MG63 (cell line): ENCODE measurements around the gene ZCWPW2. TPM values are rescaled to one million over a fixed set of nuclear protein-coding genes. Genes with fewer than 3 reads are reported as not detected.

Source experiments
- DNase-seq: peaks from one replicate; pipeline ENCODE4 v3.0.0-alpha.2; 2020
- H3K27me3 ChIP-seq: fragments of 250-450 bp; sonication (Bioruptor Pico); 2 replicates; pipeline ENCODE4 v1.5.1; 2020; ENCODE audit warnings: mild to moderate bottlenecking, moderate library complexity
- H3K36me3 ChIP-seq: fragments of 250-450 bp; sonication (Bioruptor Pico); 2 replicates; pipeline ENCODE4 v1.5.1; 2020; ENCODE audit warnings: mild to moderate bottlenecking, moderate library complexity
- H3K4me3 ChIP-seq: fragments of 250-450 bp; sonication (Bioruptor Pico); 2 replicates; pipeline ENCODE4 v1.5.1; 2020; ENCODE audit warnings: mild to moderate bottlenecking, moderate library complexity
- H3K9me3 ChIP-seq: fragments of 250-450 bp; sonication (Bioruptor Pico); 2 replicates; pipeline ENCODE4 v1.5.1; 2020; ENCODE audit warnings: mild to moderate bottlenecking, moderate library complexity
- total RNA-seq: library from RNA; depleted of rRNA; stranded (reverse); fragments of >200 nt; shearing (Covaris generic); gene quantifications from 2 replicates; pipeline ENCODE4 v1.2.3, GENCODE V29; 2014; ENCODE audit warnings: low replicate concordance

ZCWPW2 gene
- total RNA-seq, 1 experiment from 2014 or later: not detected

GRCh38 chr3:28343144-28343543 lies 5.4 kb upstream of the ZCWPW2 start:
- DNase-seq: no peak
- Histone ChIP-seq H3K4me3 (no peak overlapping the region), H3K9me3 (no peaks in the 10 kb centered on the region), H3K36me3 (peaks cover 2% of the 10 kb centered on the region; the same call in 1 of the 2 replicates), H3K27me3 (no peaks in the 10 kb centered on the region)

GRCh38 chr3:28345690-28346089 lies 2.8 kb upstream of the ZCWPW2 start:
- H3K9me3 ChIP-seq: no peaks in the 10 kb centered on the region
- H3K27me3 ChIP-seq: no peaks in the 10 kb centered on the region
- H3K36me3 ChIP-seq: no peaks in the 10 kb centered on the region
- H3K4me3 ChIP-seq: no peak overlapping the region
- no peak for DNase-seq

GRCh38 chr3:28347374-28348264 lies 902 bp upstream of the ZCWPW2 start:
- Histone ChIP-seq H3K36me3 (no peaks in the 10 kb centered on the region), H3K27me3 (no peaks in the 10 kb centered on the region), H3K4me3 (peak overlapping the region; percentile 88), H3K9me3 (no peaks in the 10 kb centered on the region)
- no peak for DNase-seq

DNA sequence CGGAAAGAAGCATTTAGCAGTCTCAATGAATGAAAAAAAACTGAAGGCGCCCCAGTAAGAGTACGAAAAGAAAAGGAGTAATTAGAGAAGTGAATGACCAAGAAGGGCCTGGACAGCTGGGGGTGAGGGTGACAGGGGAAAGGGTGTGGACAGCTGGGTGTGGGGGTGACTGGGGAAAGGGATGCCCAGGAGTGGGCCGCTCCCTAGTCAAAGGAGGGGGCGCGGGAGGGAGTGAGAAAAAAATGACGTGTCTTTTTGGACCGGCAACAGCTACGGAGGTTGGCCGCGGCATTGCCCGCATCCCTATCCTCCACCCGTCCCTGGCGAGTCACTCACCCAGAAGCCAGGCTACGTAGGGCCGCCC lies 274 bp upstream of the ZCWPW2 start:
- Histone ChIP-seq H3K9me3 (no peaks in the 10 kb centered on the region), H3K36me3 (no peaks in the 10 kb centered on the region; the same call in 1 of the 2 replicates), H3K27me3 (no peaks in the 10 kb centered on the region), H3K4me3 (peak overlapping the region; percentile 88)
- DNase-seq: no peak

- Histone ChIP-seq H3K36me3 (no peaks in the 10 kb centered on the region; the same call in 1 of the 2 replicates), H3K9me3 (no peaks in the 10 kb centered on the region), H3K4me3 (peak overlapping the region; percentile 88), H3K27me3 (no peaks in the 10 kb centered on the region)
- DNase-seq: no peak
Observed at GRCh38 chr3:28349469-28350000, 1.0 kb downstream of the ZCWPW2 start.

- H3K27me3 ChIP-seq: no peaks in the 10 kb centered on the region
- DNase-seq: no peak
Observed at GRCh38 chr3:28376424-28376823, 27.9 kb downstream of the ZCWPW2 start.

GRCh38 chr3:28386049-28386448 lies 37.5 kb downstream of the ZCWPW2 start:
- DNase-seq: no peak
- Histone ChIP-seq H3K9me3 (no peaks in the 10 kb centered on the region), H3K4me3 (no peak overlapping the region)

More at GRCh38 chr3:28376424-28376823, 27.9 kb downstream of the ZCWPW2 start:
- Histone ChIP-seq H3K4me3 (no peak overlapping the region), H3K9me3 (no peaks in the 10 kb centered on the region), H3K36me3 (no peaks in the 10 kb centered on the region)

DNA sequence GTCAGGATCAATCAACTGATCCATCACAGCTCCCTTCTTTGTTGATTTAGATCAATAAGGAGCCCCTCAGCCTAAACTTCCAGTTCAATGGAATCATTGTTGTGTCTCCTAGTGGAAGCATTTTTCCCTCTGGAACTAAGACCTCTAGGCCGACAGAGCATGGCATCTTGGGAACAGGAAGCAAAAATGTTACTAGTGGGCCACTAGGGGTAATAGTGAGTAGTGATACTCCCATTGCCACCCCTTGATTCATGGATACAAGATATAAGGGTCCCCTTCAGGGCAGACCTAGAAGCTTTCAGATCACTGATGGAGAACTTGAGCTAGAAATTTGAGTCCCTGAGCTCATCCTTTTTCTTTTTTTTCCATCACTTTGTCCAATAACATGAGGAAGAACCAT lies 40.5 kb downstream of the ZCWPW2 start:
- Histone ChIP-seq H3K36me3 (no peaks in the 10 kb centered on the region), H3K4me3 (no peak overlapping the region), H3K9me3 (no peaks in the 10 kb centered on the region), H3K27me3 (no peaks in the 10 kb centered on the region)
- no peak for DNase-seq

More at GRCh38 chr3:28386049-28386448, 37.5 kb downstream of the ZCWPW2 start:
- Histone ChIP-seq H3K27me3 (no peaks in the 10 kb centered on the region), H3K36me3 (no peaks in the 10 kb centered on the region)

- H3K27me3 ChIP-seq: no peaks in the 10 kb centered on the region
- no peaks in the 10 kb centered on the region for H3K9me3 ChIP-seq
- no peak for DNase-seq
- H3K4me3 ChIP-seq: no peak overlapping the region
- no peaks in the 10 kb centered on the region for H3K36me3 ChIP-seq
Observed at GRCh38 chr3:28399206-28399605, 50.7 kb downstream of the ZCWPW2 start.

DNA sequence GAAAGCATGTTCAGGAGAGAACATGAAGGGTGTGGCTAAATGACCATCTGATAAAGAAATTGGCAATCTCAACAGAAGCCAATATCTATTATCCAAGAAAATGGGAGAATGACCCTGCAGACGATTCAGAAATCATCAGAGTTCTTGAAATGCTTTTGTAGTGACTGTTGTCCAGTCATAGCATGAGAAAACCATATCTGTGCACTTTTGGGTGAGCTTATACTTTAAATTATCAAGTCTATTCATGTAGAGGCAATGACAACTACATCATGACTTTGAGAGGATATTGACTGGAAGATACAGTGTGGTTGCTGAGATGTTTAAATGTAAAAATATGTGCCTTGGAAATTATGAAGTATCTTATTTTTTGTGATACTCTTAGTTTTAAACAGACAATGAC lies 57.7 kb downstream of the ZCWPW2 start:
- no peaks in the 10 kb centered on the region for H3K36me3 ChIP-seq
- no peaks in the 10 kb centered on the region for H3K9me3 ChIP-seq
- no peak overlapping the region for H3K4me3 ChIP-seq
- no peaks in the 10 kb centered on the region for H3K27me3 ChIP-seq
- DNase-seq: no peak

DNA sequence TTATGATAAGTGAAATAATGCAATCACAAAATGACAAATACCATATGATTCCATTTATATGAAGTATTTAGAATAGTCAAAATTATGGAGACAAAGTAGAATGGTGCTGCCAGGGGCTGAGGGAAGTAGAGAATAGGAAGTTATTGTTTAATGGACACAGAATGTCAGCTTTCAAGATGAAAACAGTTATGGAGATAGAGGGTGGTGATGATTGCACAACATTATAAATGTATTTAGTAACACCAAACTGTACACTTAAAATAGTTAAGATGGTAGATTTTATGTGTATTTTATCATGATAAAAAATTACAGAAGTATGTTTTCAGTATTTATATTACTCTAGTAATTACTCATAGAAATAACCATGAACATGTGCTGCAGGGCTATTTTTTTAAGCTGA lies 100.9 kb downstream of the ZCWPW2 start:
- DNase-seq: no peak
- Histone ChIP-seq H3K9me3 (no peaks in the 10 kb centered on the region), H3K4me3 (no peak overlapping the region), H3K27me3 (no peaks in the 10 kb centered on the region), H3K36me3 (no peaks in the 10 kb centered on the region)

DNA sequence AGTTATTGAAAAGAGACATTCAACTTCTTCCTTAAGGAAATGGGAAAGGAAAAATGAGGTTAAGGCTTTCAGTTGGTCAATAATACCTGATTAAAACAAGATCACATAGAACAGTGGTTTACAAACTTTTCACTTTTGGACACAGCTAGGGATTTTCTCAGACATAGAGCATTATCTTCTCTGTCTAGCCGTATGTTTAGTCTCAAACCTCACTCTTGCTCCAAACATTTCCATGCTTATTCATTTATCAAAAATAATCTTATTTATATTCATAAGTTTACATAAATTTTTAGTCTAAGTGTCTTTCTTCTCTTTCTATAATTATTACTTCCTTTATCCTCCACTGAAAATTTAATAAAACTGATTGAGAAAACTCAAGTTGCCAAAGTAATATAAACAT lies 114.3 kb downstream of the ZCWPW2 start:
- Histone ChIP-seq H3K27me3 (no peaks in the 10 kb centered on the region), H3K4me3 (no peak overlapping the region), H3K9me3 (no peaks in the 10 kb centered on the region)

GRCh38 chr3:28467414-28467813 lies 118.9 kb downstream of the ZCWPW2 start:
- Histone ChIP-seq H3K9me3 (no peaks in the 10 kb centered on the region), H3K4me3 (no peak overlapping the region), H3K27me3 (no peaks in the 10 kb centered on the region), H3K36me3 (no peaks in the 10 kb centered on the region)
- DNase-seq: no peak

More for the DNA sequence above, 114.3 kb downstream of the ZCWPW2 start:
- H3K36me3 ChIP-seq: no peaks in the 10 kb centered on the region
- no peak for DNase-seq

DNA sequence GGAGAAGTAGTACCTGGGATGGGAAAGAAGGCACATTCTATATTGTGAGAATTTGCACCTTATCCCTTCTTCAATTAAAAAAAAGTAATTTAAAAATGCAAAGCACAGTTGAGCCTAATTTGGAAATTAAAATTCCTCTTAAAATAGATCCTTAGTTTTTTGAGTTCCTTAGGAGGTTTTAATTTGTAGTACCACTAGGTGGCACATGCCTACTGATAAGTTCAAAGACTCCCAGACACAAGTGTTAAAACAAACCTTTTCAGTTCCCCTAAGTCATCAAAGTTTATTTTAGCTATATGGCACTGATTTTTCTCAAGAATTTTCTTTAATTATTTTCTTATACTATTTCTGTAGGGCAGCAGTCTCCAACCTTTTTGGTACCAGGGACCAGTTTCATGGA lies 127.7 kb downstream of the ZCWPW2 start:
- DNase-seq: no peak
- no peaks in the 10 kb centered on the region for H3K27me3 ChIP-seq
- no peaks in the 10 kb centered on the region for H3K36me3 ChIP-seq
- H3K9me3 ChIP-seq: no peaks in the 10 kb centered on the region
- no peak overlapping the region for H3K4me3 ChIP-seq

DNA sequence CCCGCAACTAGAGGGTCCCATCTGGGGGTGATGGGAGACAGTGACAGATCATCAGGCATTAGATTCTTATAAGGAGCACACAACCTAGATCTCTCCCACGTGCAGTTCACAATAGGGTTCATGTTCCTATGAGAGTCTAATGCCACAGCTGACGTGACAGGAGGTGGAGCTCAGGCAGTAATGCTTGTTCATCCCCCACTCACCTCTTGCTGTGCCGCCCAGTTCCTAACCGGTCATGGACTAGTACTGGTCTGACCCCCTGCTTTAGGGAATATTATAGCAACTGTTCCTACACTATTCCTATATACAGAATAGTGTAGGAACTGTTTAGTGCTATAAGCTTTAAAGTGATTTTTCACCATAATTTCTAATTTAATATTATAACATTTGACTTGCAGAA lies 128.2 kb downstream of the ZCWPW2 start:
- Histone ChIP-seq H3K9me3 (no peaks in the 10 kb centered on the region), H3K36me3 (no peaks in the 10 kb centered on the region), H3K27me3 (no peaks in the 10 kb centered on the region), H3K4me3 (no peak overlapping the region)
- DNase-seq: no peak

- no peaks in the 10 kb centered on the region for H3K36me3 ChIP-seq
- H3K27me3 ChIP-seq: no peaks in the 10 kb centered on the region
- no peak overlapping the region for H3K4me3 ChIP-seq
- no peak for DNase-seq
- H3K9me3 ChIP-seq: no peaks in the 10 kb centered on the region
Observed at GRCh38 chr3:28485164-28485563, 136.6 kb downstream of the ZCWPW2 start.

DNA sequence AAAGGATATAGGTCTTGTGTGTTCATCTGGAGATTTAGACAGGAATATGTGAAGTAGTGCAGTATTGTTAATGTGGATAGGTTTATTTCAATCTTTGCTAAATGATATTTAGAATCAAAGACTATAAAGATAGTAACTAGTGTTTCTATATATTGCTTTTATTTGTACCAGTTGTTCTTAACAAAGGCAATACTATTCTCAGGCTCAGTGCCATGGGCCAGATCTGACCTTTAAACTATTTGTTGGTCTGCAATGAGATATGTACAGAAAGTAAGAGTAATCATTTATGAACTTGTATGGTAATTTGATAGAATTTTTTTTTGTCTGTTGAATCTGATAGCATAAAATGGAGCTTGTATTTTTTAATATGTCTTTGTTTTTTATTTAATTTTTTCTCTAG lies 146.8 kb downstream of the ZCWPW2 start:
- no peak for DNase-seq

GRCh38 chr3:28502397-28502937 lies 153.9 kb downstream of the ZCWPW2 start:
- Histone ChIP-seq H3K36me3 (no peaks in the 10 kb centered on the region), H3K27me3 (no peaks in the 10 kb centered on the region), H3K4me3 (no peak overlapping the region), H3K9me3 (no peaks in the 10 kb centered on the region)
- no peak for DNase-seq

More for the DNA sequence above, 146.8 kb downstream of the ZCWPW2 start:
- H3K9me3 ChIP-seq: no peaks in the 10 kb centered on the region
- H3K36me3 ChIP-seq: no peaks in the 10 kb centered on the region
- no peaks in the 10 kb centered on the region for H3K27me3 ChIP-seq
- no peak overlapping the region for H3K4me3 ChIP-seq
